Transverse colon (tissue), 4 donors: Measurements from ENCODE around the gene CADM4. TPM values are rescaled to one million over a fixed set of nuclear protein-coding genes. Genes with fewer than 3 reads are reported as not detected.
A peak's percentile ranks its signal among the peaks of the same experiment; 100 is the strongest.

Experiments
- DNase-seq: peaks from one replicate; pipeline ENCODE4 v3.0.0-alpha.2; 2019
- H3K27ac ChIP-seq, 4 donors: fragments of 200-600 bp; sonication (generic); 2 replicates each; pipeline ENCODE4 v1.5.1; 2016 to 2018; ENCODE audit warnings: inconsistent platforms in 4 of 4
- H3K27me3 ChIP-seq: fragments of 200-600 bp; sonication (generic); 2 replicates; pipeline ENCODE4 v1.5.1; 2017; ENCODE audit warnings: inconsistent platforms
- H3K36me3 ChIP-seq, 4 donors: fragments of 200-600 bp; sonication (generic); 2 replicates each; pipeline ENCODE4 v1.5.1; 2017 to 2019; ENCODE audit warnings: inconsistent platforms in 4 of 4
- H3K4me1 ChIP-seq, 4 donors: fragments of 200-600 bp; sonication (generic); 2 replicates each; pipeline ENCODE4 v1.5.1; 2017 to 2020; ENCODE audit warnings: inconsistent platforms in 4 of 4
- H3K4me3 ChIP-seq, 4 donors: fragments of 200-600 bp; sonication (generic); 1 replicate in 1 of 4; 2 replicates in 3 of 4; pipeline versions ENCODE4 v1.5.1 to v1.6.1; 2017 to 2019; ENCODE audit warnings: inconsistent platforms in 4 of 4
- H3K9me3 ChIP-seq, 2 donors: fragments of 200-600 bp; sonication (generic); 2 replicates each; pipeline ENCODE4 v1.5.1; 2017 to 2019; ENCODE audit warnings: inconsistent platforms in 2 of 2
- CTCF ChIP-seq, 5 experiments: fragments of 200-600 bp in 3 of 5; fragments of 450-650 bp in 2 of 5; sonication (generic) in 3 of 5; IDR thresholded peaks; 1 replicate in 2 of 5; 2 replicates in 3 of 5; pipeline ENCODE4 v1.5.1; 2016 to 2017; ENCODE audit warnings: antibody characterized with exemption in 5 of 5, inconsistent platforms in 3 of 5, mild to moderate bottlenecking in 2 of 5, moderate library complexity in 1 of 5
- EP300 ChIP-seq: sonication (generic); formaldehyde crosslinking; IDR thresholded peaks from one replicate; pipeline ENCODE4 v1.6.1; 2017; ENCODE audit warnings: antibody characterized with exemption, low read depth
- POLR2A ChIP-seq: fragments of 450-650 bp; IDR thresholded peaks from one replicate; pipeline ENCODE4 v1.6.1; 2016; ENCODE audit warnings: antibody characterized with exemption, mild to moderate bottlenecking, moderate library complexity
- POLR2AphosphoS5 ChIP-seq, 3 donors: sonication (generic); formaldehyde crosslinking; IDR thresholded peaks; one replicate each; pipeline ENCODE4 v1.6.1; 2016; ENCODE audit warnings: antibody characterized with exemption in 3 of 3
- WGBS, 2 donors: methylation state at CpG; one replicate each; pipeline ENCODE4 v1.1.5; 2018; ENCODE audit warnings: low coverage in 1 of 2; 5-methylcytosine and 5-hydroxymethylcytosine counted together
- in situ Hi-C, 4 donors: fragments of 200-750 bp; cut with MboI; loops; one replicate each; pipeline versions ENCODE4 v1.15.0 to v1.15.1; 2017; ENCODE audit warnings: low sequenced_read_pairs in 3 of 4, low pct_ligation_motif_present in 1 of 4, low pct_unique_long_range_greater_than_20kb in 1 of 4
- intact Hi-C: fragments of 100-400 bp; cut with DNase I; formaldehyde crosslinking; loops from one replicate; pipeline ENCODE4 v1.15.1; 2023; ENCODE audit warnings: low total_unique reads
- total RNA-seq, 4 donors: library from RNA; depleted of rRNA; stranded (reverse); fragments of >200 nt; gene quantifications; one replicate each; pipeline ENCODE4 v1.1.0, GENCODE V29; 2016

The CADM4 gene
- total RNA-seq, 4 donors from 2014 or later, result 2.5 to 4.0 (median 3.7) TPM; not detected in 1

- Histone ChIP-seq H3K27ac (peak overlapping the region; percentile 65 to 82 (median 78)), H3K4me1 (peaks cover 8 to 22% (median 16%) of the 10 kb centered on the region in 4 donors), H3K36me3 (no peaks in the 10 kb centered on the region), H3K9me3 (no peaks in the 10 kb centered on the region), H3K4me3 (no peak overlapping the region), H3K27me3 (no peaks in the 10 kb centered on the region)
- intact Hi-C loops, result no loop called here
- WGBS, 2 donors, result 84 to 94% methylated on average over 5 to 11 of the region's 11 CpGs
- no peak for DNase-seq
- in situ Hi-C loops, result no loop called here
- no peak for TF ChIP-seq POLR2AphosphoS5 (IDR thresholded peaks at IDR 0.05)
- TF ChIP-seq EP300, result no peak
- TF ChIP-seq CTCF (IDR thresholded peaks at IDR 0.05), result no peak
- TF ChIP-seq POLR2A, result no peak
Measured at GRCh38 chr19:43678512-43679261, 39.0 kb upstream of the CADM4 start.

- in situ Hi-C loops, result no loop called here
- H3K9me3 ChIP-seq, result no peaks in the 10 kb centered on the region
- no peak overlapping the region for H3K4me3 ChIP-seq
- WGBS, 2 donors, result 80 to 88% methylated on average over 3 to 11 of the region's 11 CpGs
- peaks cover 8 to 22% (median 16%) of the 10 kb centered on the region in 4 donors for H3K4me1 ChIP-seq
- DNase-seq, result no peak
- H3K36me3 ChIP-seq, result no peaks in the 10 kb centered on the region
- intact Hi-C loops, result no loop called here
- H3K27me3 ChIP-seq, result no peaks in the 10 kb centered on the region
- TF ChIP-seq CTCF (IDR thresholded peaks at IDR 0.05) (no peak), EP300 (no peak), POLR2A (no peak), POLR2AphosphoS5 (IDR thresholded peaks at IDR 0.05) (no peak)
- H3K27ac ChIP-seq, result peak overlapping the region; percentile 81 to 91 (median 84)
Measured at GRCh38 chr19:43675906-43676305, 36.3 kb upstream of the CADM4 start.

- peak overlapping the region in 1 of 4 donors; percentile 29 for H3K4me3 ChIP-seq
- H3K4me1 ChIP-seq, result peaks cover 11 to 25% (median 18%) of the 10 kb centered on the region in 4 donors
- TF ChIP-seq CTCF (IDR thresholded peaks at IDR 0.05) (no peak), EP300 (no peak), POLR2AphosphoS5 (IDR thresholded peaks at IDR 0.05) (peak; percentile 44 to 79 (median 70)), POLR2A (peak; percentile 89)
- DNase-seq, result peak; percentile 90
- H3K36me3 ChIP-seq, result no peaks in the 10 kb centered on the region
- no peaks in the 10 kb centered on the region for H3K27me3 ChIP-seq
- H3K9me3 ChIP-seq, result no peaks in the 10 kb centered on the region
- WGBS, 2 donors, result 13 to 17% methylated on average over 2 to 8 of the region's 8 CpGs
- intact Hi-C loops, result no loop called here
- H3K27ac ChIP-seq, result peak overlapping the region; percentile 81 to 91 (median 84)
- in situ Hi-C loops, result no loop called here
Measured at GRCh38 chr19:43675269-43675879, 35.7 kb upstream of the CADM4 start.

DNA sequence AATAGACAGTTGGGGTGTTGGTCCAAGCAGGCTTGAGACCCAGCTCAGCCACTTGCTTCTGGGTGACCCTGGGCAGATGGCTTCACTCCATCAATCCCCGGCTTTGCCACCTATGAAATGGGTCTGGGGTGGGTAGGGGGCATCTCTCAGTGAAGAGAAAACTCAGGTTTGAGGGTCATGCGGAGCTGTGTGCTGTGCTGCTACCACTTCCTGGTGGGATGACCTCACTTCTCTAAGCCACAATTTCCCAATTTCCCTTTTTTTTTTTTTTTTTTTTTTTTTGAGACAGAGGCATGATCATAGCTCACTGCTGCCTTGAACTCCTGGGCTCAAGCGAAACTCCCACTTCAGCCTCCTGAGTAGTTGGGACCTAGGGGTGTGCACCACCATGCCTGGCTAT, 34.9 kb upstream of the CADM4 start:
- Histone ChIP-seq H3K4me3 (no peak overlapping the region), H3K27me3 (no peaks in the 10 kb centered on the region), H3K27ac (peak overlapping the region; percentile 81 to 91 (median 84)), H3K36me3 (no peaks in the 10 kb centered on the region), H3K9me3 (no peaks in the 10 kb centered on the region), H3K4me1 (peaks cover 12 to 33% (median 20%) of the 10 kb centered on the region in 4 donors)
- in situ Hi-C loops (no loop called here), intact Hi-C loops (no loop called here)
- WGBS, 2 donors, result 37 to 93% methylated on average over 2 to 3 of the region's 3 CpGs
- no peak for TF ChIP-seq POLR2A
- TF ChIP-seq POLR2AphosphoS5 (IDR thresholded peaks at IDR 0.05), result no peak
- no peak for TF ChIP-seq EP300
- TF ChIP-seq CTCF (IDR thresholded peaks at IDR 0.05), result no peak
- DNase-seq, result no peak
